LNCaP clone FGC (cell line): ENCODE results near the gene AP4E1.

ENCODE experiments used
- DNase-seq: peaks from one replicate; pipeline ENCODE4 v3.0.0-alpha.2; 2011; ENCODE audit warnings: low read depth
- H3K4me3 ChIP-seq: 2 replicates; pipeline ENCODE4 v1.5.1; 2011; ENCODE audit warnings: mild to moderate bottlenecking, low read depth, low read length, control low read depth
- CTCF ChIP-seq: IDR thresholded peaks from 2 replicates; pipeline ENCODE4 v1.5.1; 2012; ENCODE audit warnings: mild to moderate bottlenecking; ENCODE audit not compliant: control insufficient read depth, insufficient read depth; ENCODE audit errors: extremely low read depth

Gene AP4E1

GRCh38 chr15:50880651-50881114, 27.8 kb upstream of the AP4E1 start:
- TF ChIP-seq CTCF = no peak
- no peak overlapping the region for H3K4me3 ChIP-seq
- DNase-seq = no peak

- no peak overlapping the region for H3K4me3 ChIP-seq
These were observed 27.1 kb upstream of the AP4E1 start for GRCh38 chr15:50881121-50882048.

GRCh38 chr15:50883903-50884302, 24.6 kb upstream of the AP4E1 start:
- no peak overlapping the region for H3K4me3 ChIP-seq
- no peak for TF ChIP-seq CTCF
- DNase-seq = no peak

More at GRCh38 chr15:50881121-50882048, 27.1 kb upstream of the AP4E1 start:
- no peak for DNase-seq
- no peak for TF ChIP-seq CTCF

- TF ChIP-seq CTCF = no peak
- no peak overlapping the region for H3K4me3 ChIP-seq
- DNase-seq = no peak
These were observed 23.9 kb upstream of the AP4E1 start for GRCh38 chr15:50884540-50884939.

- no peak for DNase-seq
- no peak overlapping the region for H3K4me3 ChIP-seq
- TF ChIP-seq CTCF = no peak
These were observed 22.4 kb upstream of the AP4E1 start for GRCh38 chr15:50886139-50886467.

- TF ChIP-seq CTCF = no peak
- DNase-seq = no peak
- no peak overlapping the region for H3K4me3 ChIP-seq
These were observed 21.7 kb upstream of the AP4E1 start for GRCh38 chr15:50886611-50887345.
